ENCODE measurements around the gene NHP2.

- TF ChIP-seq BRCA1 (IDR thresholded peaks at IDR 0.05) (no peak), BRCA1 (CRISPR knock-in tag; IDR thresholded peaks at IDR 0.05) (no peak), REST (IDR thresholded peaks at IDR 0.05; ENCODE audit: borderline replicate concordance) (no peak), REST (CRISPR knock-in tag; IDR thresholded peaks at IDR 0.05; ENCODE audit: low read depth) (no peak), ZKSCAN8 (CRISPR knock-in tag; IDR thresholded peaks at IDR 0.05) (no peak), CTCF (IDR thresholded peaks at IDR 0.05 in 2 of 3, conservative IDR thresholded peaks at IDR 0.05 in 1 of 3; ENCODE audit: insufficient read depth in 2 of 3, low read depth in 1 of 3, low read length in 3 of 3) (no peak), FOXA1 (IDR thresholded peaks at IDR 0.05; ENCODE audit: borderline replicate concordance) (no peak), ZBTB40 (IDR thresholded peaks at IDR 0.05) (no peak), ZBTB40 (CRISPR knock-in tag; IDR thresholded peaks at IDR 0.05) (no peak), USF2 (CRISPR knock-in tag; IDR thresholded peaks at IDR 0.05) (no peak)
Observed at GRCh38 chr5:178198706-178199105, 45.0 kb upstream of the NHP2 start.

Data from K562 (cell line).